Transverse colon (tissue), 3 donors: ENCODE results near the gene TTPAL.

ENCODE experiments used
- CTCF ChIP-seq, 5 experiments: fragments of 200-600 bp in 3 of 5; fragments of 450-650 bp in 2 of 5; sonication (generic) in 3 of 5; IDR thresholded peaks; 1 replicate in 2 of 5; 2 replicates in 3 of 5; pipeline ENCODE4 v1.5.1; 2016 to 2017; ENCODE audit warnings: antibody characterized with exemption in 5 of 5, inconsistent platforms in 3 of 5, mild to moderate bottlenecking in 2 of 5, moderate library complexity in 1 of 5
- EP300 ChIP-seq: sonication (generic); formaldehyde crosslinking; IDR thresholded peaks from one replicate; pipeline ENCODE4 v1.6.1; 2017; ENCODE audit warnings: antibody characterized with exemption, low read depth

GRCh38 chr20:44454306-44454963 lies 21.2 kb upstream of the TTPAL start:
- no peak for TF ChIP-seq CTCF (IDR thresholded peaks at IDR 0.05)
- no peak for TF ChIP-seq EP300
